ENCODE results near the gene GNA14. TPM values are rescaled to one million over a fixed set of nuclear protein-coding genes. Genes with fewer than 3 reads are reported as not detected.
A peak's percentile ranks its signal among the peaks of the same experiment; 100 is the strongest.

The GNA14 gene
- total and polyA plus RNA-seq, 2 donors (not counting 1 experiment from before 2014, with no cell fraction given) = 0.50 to 0.52 TPM

GRCh38 chr9:77533671-77534070, 114.5 kb downstream of the GNA14 start:
- H3K4me1 ChIP-seq (ENCODE audit: control insufficient read depth, extremely low read depth, insufficient read depth, low read length) = no peaks in the 10 kb centered on the region
- H3K4me2 ChIP-seq (ENCODE audit: extremely low read depth, insufficient read depth, low read length) = no peak overlapping the region
- no peak overlapping the region for H3K4me3 ChIP-seq (replicated peaks in 1 of 4; ENCODE audit: control extremely low read depth in 1 of 4, insufficient read depth in 1 of 4, low read depth in 3 of 4, low read length in 4 of 4)
- no peak overlapping the region for H2AFZ ChIP-seq (ENCODE audit: low read length)
- TF ChIP-seq CTCF (conservative IDR thresholded peaks at IDR 0.05 in 1 of 2, IDR thresholded peaks at IDR 0.05 in 1 of 2; ENCODE audit: low read depth in 1 of 2, low read length in 2 of 2) = no peak
- no peak for TF ChIP-seq EZH2 (IDR thresholded peaks at IDR 0.05; ENCODE audit: low read length, missing control alignments)
- H3K27ac ChIP-seq (ENCODE audit: insufficient read depth, low read length) = no peak overlapping the region
- no peaks in the 10 kb centered on the region for H3K9me3 ChIP-seq (ENCODE audit: control insufficient read depth, insufficient read depth, low read depth, low read length)
- H3K36me3 ChIP-seq (ENCODE audit: control insufficient read depth, insufficient read depth, low read length) = no peaks in the 10 kb centered on the region
- no peak for DNase-seq (ENCODE audit: low read depth in 2 of 2)
- no peaks in the 10 kb centered on the region for H3K79me2 ChIP-seq (ENCODE audit: control insufficient read depth, insufficient read depth, low read length)
- H3K9ac ChIP-seq (ENCODE audit: insufficient read depth, low read length) = no peak overlapping the region
- no peaks in the 10 kb centered on the region for H3K27me3 ChIP-seq (ENCODE audit: control insufficient read depth, insufficient read depth, low read length)
- H4K20me1 ChIP-seq (ENCODE audit: control insufficient read depth, extremely low read depth, insufficient read depth, low read length) = no peaks in the 10 kb centered on the region

- no peak overlapping the region for H2AFZ ChIP-seq (ENCODE audit: low read length)
- H3K4me2 ChIP-seq (ENCODE audit: extremely low read depth, insufficient read depth, low read length) = no peak overlapping the region
- DNase-seq (ENCODE audit: low read depth in 2 of 2) = no peak
- H3K4me1 ChIP-seq (ENCODE audit: control insufficient read depth, extremely low read depth, insufficient read depth, low read length) = no peaks in the 10 kb centered on the region
- H3K9me3 ChIP-seq (ENCODE audit: control insufficient read depth, insufficient read depth, low read depth, low read length) = no peaks in the 10 kb centered on the region
- no peak overlapping the region for H3K9ac ChIP-seq (ENCODE audit: insufficient read depth, low read length)
- no peaks in the 10 kb centered on the region for H3K36me3 ChIP-seq (ENCODE audit: control insufficient read depth, insufficient read depth, low read length)
- H3K27me3 ChIP-seq (ENCODE audit: control insufficient read depth, insufficient read depth, low read length) = no peaks in the 10 kb centered on the region
- H4K20me1 ChIP-seq (ENCODE audit: control insufficient read depth, extremely low read depth, insufficient read depth, low read length) = no peaks in the 10 kb centered on the region
- no peaks in the 10 kb centered on the region for H3K79me2 ChIP-seq (ENCODE audit: control insufficient read depth, insufficient read depth, low read length)
- TF ChIP-seq EZH2 (IDR thresholded peaks at IDR 0.05; ENCODE audit: low read length, missing control alignments) = no peak
- TF ChIP-seq CTCF (conservative IDR thresholded peaks at IDR 0.05 in 1 of 2, IDR thresholded peaks at IDR 0.05 in 1 of 2; ENCODE audit: low read depth in 1 of 2, low read length in 2 of 2) = no peak
- H3K27ac ChIP-seq (ENCODE audit: insufficient read depth, low read length) = no peak overlapping the region
- no peak overlapping the region for H3K4me3 ChIP-seq (replicated peaks in 1 of 4; ENCODE audit: control extremely low read depth in 1 of 4, insufficient read depth in 1 of 4, low read depth in 3 of 4, low read length in 4 of 4)
These were observed 115.5 kb downstream of the GNA14 start for GRCh38 chr9:77532607-77533006.

- no peaks in the 10 kb centered on the region for H4K20me1 ChIP-seq (ENCODE audit: control insufficient read depth, extremely low read depth, insufficient read depth, low read length)
- no peak overlapping the region for H3K27ac ChIP-seq (ENCODE audit: insufficient read depth, low read length)
- H3K79me2 ChIP-seq (ENCODE audit: control insufficient read depth, insufficient read depth, low read length) = no peaks in the 10 kb centered on the region
- H3K36me3 ChIP-seq (ENCODE audit: control insufficient read depth, insufficient read depth, low read length) = no peaks in the 10 kb centered on the region
- TF ChIP-seq EZH2 (IDR thresholded peaks at IDR 0.05; ENCODE audit: low read length, missing control alignments) (no peak), CTCF (conservative IDR thresholded peaks at IDR 0.05 in 1 of 2, IDR thresholded peaks at IDR 0.05 in 1 of 2; ENCODE audit: low read depth in 1 of 2, low read length in 2 of 2) (no peak)
- peak in 1 of 2 donors; percentile 31 for DNase-seq (ENCODE audit: low read depth in 2 of 2)
- no peak overlapping the region for H3K4me3 ChIP-seq (replicated peaks in 1 of 4; ENCODE audit: control extremely low read depth in 1 of 4, insufficient read depth in 1 of 4, low read depth in 3 of 4, low read length in 4 of 4)
- no peak overlapping the region for H3K9ac ChIP-seq (ENCODE audit: insufficient read depth, low read length)
- no peaks in the 10 kb centered on the region for H3K9me3 ChIP-seq (ENCODE audit: control insufficient read depth, insufficient read depth, low read depth, low read length)
- H3K27me3 ChIP-seq (ENCODE audit: control insufficient read depth, insufficient read depth, low read length) = no peaks in the 10 kb centered on the region
- no peak overlapping the region for H3K4me2 ChIP-seq (ENCODE audit: extremely low read depth, insufficient read depth, low read length)
- no peaks in the 10 kb centered on the region for H3K4me1 ChIP-seq (ENCODE audit: control insufficient read depth, extremely low read depth, insufficient read depth, low read length)
- H2AFZ ChIP-seq (ENCODE audit: low read length) = no peak overlapping the region
These were observed 116.7 kb downstream of the GNA14 start for GRCh38 chr9:77531400-77531799.

Measured in fibroblast of lung (primary cell).